GM18508 (cell line): Measurements from ENCODE around the gene XIRP1.
A peak's percentile ranks its signal among the peaks of the same experiment; 100 is the strongest.
"Not testable (repeated sequence)": the region's sequence is repeated elsewhere in the genome, so short reads cannot be mapped to it uniquely, and the experiment has no call there.

ENCODE experiments used
- ATAC-seq: cut with Tn5 transposase; IDR thresholded peaks from one replicate; pipeline ENCODE4 v1.9.1; 2021; ENCODE audit warnings: moderate number of reproducible peaks; ENCODE audit not compliant: insufficient read depth, unreplicated experiment

XIRP1 gene, protein sequence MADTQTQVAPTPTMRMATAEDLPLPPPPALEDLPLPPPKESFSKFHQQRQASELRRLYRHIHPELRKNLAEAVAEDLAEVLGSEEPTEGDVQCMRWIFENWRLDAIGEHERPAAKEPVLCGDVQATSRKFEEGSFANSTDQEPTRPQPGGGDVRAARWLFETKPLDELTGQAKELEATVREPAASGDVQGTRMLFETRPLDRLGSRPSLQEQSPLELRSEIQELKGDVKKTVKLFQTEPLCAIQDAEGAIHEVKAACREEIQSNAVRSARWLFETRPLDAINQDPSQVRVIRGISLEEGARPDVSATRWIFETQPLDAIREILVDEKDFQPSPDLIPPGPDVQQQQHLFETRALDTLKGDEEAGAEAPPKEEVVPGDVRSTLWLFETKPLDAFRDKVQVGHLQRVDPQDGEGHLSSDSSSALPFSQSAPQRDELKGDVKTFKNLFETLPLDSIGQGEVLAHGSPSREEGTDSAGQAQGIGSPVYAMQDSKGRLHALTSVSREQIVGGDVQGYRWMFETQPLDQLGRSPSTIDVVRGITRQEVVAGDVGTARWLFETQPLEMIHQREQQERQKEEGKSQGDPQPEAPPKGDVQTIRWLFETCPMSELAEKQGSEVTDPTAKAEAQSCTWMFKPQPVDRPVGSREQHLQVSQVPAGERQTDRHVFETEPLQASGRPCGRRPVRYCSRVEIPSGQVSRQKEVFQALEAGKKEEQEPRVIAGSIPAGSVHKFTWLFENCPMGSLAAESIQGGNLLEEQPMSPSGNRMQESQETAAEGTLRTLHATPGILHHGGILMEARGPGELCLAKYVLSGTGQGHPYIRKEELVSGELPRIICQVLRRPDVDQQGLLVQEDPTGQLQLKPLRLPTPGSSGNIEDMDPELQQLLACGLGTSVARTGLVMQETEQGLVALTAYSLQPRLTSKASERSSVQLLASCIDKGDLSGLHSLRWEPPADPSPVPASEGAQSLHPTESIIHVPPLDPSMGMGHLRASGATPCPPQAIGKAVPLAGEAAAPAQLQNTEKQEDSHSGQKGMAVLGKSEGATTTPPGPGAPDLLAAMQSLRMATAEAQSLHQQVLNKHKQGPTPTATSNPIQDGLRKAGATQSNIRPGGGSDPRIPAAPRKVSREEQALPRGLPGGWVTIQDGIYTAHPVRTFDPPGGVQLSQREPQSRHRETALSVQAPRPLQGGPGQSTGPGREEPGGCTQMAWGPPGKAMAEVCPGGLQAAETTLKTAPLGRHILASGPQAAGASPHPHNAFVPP (N-terminal part only)

DNA sequence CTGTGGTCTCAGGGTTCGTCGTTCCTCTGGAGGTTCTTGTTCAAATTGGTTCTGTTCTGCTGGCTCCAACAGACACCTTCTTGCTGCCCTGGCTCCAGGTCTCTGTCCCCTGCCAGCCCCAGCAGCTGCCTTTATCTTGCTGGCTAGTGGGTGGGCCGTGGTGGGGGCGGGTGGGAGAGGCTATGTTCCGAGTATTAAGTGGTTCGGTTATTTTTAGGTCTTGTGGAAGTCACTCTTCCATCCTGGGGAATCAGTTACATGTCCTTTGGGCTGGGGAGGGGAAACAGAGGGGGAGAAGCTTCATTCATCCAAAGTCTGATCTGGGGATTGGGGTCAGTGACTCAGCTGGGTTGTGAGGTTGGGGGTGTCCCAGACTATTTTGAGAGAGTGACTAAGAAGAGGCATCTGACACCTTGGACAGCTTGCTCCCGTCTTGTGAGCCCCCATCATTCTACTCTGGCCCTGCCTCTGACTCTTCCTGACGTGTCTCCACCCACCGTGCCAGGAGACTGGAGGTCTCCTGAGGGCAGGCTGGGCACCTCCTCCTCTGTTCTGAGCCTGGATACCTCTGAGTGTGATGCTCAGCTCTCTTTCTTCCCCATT, at the start of gene XIRP1:
Gene XIRP1 (minus strand): TSS at position 106 of the 603 bp plus-strand sequence. CDS start 3,150 bp downstream, outside the sequence.
- ATAC-seq = no peak

DNA sequence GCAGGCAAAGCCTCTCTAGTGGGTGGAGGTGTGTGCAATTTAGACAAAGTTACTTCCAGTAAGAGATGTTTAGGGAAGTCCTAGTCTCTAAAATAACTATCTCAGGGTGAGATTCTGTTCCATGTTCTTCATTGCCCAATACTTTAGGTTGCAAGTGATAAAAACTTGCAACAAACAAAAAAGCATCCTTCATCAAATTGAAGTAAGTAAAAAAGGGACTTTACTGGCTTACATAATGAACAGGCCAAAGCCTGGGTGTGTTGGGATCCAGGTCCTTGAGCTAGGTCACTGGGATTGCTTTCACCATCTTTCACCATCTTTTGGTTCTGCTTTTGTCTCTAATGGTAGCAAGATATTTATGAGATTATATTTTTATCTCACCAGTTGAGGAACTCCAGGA, 49.2 kb upstream of the XIRP1 start:
- ATAC-seq = no peak

DNA sequence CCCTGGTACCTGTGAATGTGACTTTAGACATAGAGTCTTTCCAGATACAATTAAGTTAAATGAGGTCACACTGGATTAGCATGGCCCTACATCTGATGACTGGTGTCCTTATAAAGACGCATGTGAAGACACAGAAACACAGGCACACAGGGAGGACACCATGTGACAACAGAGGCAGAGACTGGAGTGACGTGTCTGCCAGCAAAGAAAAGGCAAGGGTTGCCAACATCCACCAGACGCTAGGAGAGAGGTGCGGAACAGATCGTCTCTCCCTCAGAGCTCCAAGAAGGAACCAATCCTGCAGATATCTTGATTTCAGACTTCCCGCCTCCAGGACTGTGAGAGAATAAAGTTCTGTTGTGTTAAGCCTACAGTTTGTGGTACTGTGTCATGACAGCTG, 44.6 kb upstream of the XIRP1 start:
- no peak for ATAC-seq

DNA sequence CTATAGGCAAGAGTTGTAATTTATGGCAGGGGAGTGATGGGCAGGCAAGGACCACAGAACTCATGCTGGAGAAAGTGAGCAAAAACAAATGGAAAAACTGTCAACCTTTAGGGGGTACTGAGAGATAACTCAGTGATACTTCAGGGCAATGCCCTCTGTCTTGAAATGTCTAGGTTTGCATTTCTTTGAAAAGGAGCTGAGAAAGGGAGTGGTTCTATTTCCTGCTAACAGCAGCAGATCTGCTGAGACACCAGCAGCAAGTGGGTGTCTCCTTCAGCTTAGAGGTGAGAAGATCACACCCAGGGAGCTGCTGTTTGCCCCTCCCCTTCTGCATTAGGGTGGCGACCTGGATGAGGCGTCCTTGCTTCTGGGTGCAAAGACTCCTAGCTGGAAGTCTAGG, 42.3 kb upstream of the XIRP1 start:
- ATAC-seq = no peak

DNA sequence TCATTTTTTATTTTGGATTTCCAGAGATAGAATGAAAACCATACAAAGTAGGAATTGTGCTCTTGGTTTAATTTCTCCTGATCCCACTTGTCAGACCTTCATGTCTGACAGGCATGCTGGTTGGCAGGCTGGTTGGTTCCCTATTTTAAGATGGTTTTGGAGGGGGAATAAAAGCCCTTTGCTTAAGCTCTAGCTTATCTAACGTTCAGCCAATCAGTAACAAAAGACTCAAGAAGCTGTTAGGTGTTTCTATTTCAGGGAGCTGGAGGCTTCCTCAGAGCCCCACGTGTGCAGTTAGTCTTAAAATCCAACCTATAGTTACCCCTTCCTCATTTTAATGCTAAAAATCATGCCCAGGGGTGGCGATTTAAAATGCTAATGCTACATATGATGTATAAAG, 40.5 kb upstream of the XIRP1 start:
- no peak for ATAC-seq

DNA sequence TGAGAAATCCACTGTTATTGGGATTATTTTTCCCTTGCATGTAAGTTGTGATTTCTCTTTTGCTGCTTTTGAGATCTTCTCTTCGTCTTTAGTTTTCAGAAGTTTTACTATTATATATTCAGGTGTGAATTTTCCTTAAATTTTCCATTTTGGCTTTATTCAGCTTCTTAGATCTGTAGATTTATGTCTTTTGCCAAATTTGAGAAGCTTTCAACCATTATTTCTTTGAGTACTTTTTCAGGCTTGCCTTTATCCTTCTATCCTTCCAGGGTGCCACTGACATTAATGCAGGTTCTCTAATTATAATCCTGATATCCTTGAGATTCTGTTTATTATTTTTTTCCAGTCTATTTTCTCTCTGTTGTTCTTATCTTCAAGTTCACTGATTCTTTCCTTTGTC, 38.1 kb upstream of the XIRP1 start:
- ATAC-seq = no peak

DNA sequence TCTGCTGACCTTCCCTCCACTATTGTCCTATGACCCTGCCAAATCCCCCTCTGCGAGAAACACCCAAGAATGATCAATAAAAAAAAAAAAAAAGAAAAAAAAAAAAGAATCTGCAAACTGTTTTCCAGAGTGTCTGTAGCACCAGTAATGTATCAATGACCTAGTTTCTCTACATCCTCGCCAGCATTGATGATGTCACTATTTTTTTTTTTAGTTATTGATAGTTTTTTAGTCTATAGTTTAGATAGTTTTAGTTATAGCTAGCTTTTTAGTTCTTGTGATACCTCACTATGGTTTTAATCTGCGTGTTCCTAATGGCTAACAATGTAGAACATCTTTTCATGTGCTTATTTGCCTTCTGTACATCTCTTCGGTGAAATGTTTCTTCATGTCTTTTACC, 36.1 kb upstream of the XIRP1 start:
- no peak for ATAC-seq

DNA sequence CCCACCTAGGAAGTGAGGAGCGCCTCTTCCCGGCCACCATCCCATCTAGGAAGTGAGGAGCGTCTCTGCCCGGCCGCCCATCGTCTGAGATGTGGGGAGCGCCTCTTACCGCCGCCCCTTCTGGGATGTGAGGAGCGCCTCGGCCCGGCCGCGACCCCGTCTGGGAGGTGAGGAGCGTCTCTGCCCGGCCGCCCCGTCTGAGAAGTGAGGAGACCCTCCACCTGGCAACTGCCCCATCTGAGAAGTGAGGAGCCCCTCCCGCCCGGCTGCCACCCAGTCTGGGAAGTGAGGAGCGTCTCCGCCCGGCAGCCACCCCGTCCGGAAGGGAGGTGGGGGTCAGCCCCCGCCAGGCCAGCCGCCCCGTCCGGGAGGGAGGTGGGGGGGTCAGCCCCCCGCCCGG, 35.2 kb upstream of the XIRP1 start:
- ATAC-seq = not testable (repeated sequence)

DNA sequence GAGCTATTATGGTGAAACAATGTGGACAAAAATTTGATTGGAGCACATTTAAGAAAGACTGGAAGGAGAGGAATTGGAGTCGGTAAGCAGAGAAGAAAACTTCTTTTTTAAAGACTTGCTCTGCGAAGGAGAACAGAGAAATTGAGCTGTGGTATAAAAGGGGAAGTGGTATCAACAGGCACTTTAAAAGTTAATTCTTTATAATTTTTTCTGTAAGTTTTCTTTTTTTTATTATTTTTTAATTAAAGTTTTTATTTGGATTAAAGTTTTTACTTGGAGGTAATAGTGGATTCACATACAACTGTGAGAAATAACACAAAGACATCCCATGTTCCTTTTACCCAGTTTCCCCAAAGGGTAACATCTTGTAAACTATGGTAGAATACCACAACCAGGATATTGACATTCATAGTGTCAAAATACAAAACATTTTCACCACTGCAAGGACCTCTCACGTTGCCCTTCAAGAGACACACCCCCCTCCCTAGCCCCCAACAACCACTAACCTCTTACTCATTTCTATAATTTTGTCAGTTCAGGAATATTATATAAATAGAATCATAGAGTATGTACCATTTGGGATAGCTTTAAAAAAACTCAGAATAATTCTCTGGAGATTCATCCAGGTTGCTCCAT, 33.8 kb upstream of the XIRP1 start:
- no peak for ATAC-seq

DNA sequence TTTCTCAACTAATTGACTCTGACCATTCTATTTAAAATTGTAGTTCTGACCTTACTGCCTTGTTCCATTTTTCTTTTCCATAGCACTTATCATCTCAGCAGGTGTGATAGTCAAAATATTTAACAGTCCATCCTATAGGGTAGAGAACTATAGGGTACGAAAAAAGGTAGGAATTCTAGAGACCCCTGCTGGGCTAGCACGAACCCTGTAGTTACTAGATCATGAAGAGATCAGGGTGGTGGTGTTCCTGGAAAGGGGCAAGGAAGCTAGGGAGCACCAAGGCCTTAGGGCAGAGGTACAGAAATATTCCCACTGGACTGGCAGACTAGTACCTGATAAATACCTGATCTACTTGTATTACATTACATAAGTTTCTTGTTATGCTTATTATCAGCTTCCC, 31.9 kb upstream of the XIRP1 start:
- no peak for ATAC-seq

DNA sequence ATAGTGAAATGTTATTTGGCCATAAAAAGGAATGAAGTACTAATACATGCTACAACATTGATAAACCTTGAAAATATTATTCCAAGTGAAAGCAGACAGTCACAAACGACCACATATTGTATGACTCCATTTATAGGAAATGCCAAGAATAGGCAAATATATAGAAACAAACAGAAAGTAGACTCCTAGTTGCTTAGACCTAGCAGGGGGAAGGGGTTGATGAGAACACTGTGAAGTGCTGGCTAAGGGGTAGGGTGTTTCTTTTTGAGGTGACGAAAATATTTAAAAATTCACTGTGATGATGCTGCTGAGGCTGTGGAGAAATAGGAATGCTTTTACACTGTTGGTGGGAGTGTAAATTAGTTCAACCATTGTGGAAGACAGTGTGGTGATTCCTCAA, 30.5 kb upstream of the XIRP1 start:
- ATAC-seq = no peak

DNA sequence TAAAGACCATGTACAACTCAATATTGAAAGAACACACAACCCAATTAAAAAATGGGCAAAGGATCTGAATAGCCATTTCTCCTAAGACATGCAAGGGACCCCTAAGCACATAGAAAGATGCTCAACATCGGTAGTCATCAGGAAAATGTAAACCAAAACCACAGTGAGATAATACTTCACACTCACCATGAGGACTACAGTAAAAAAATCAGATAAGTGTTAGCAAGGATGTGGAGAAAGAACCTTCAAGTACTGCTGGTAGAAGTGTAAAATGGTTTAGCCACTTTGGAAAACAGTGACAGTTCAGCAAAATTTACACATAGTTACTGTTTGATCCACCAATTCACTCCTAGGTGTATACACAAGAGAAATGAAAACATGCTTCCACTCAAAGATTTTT, 30.1 kb upstream of the XIRP1 start:
- ATAC-seq = no peak

DNA sequence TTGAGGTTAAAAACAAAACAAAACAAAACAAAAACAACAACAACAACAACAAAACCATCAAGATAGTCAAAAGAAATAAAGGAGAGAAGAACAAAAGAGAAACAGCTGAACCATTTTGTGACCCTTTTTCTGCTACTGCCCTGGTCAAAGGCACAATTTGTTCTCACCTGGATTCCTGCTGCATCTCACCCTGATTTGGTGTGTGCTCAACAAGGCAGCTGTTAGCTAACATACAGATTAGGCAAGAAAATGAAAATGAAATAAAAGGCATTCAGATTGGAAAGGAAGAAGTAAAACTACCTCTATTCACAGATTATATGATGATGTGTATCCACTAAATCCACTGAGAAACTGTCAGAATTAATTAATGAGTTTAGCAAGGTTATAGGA, 28.7 kb upstream of the XIRP1 start:
- no peak for ATAC-seq

DNA sequence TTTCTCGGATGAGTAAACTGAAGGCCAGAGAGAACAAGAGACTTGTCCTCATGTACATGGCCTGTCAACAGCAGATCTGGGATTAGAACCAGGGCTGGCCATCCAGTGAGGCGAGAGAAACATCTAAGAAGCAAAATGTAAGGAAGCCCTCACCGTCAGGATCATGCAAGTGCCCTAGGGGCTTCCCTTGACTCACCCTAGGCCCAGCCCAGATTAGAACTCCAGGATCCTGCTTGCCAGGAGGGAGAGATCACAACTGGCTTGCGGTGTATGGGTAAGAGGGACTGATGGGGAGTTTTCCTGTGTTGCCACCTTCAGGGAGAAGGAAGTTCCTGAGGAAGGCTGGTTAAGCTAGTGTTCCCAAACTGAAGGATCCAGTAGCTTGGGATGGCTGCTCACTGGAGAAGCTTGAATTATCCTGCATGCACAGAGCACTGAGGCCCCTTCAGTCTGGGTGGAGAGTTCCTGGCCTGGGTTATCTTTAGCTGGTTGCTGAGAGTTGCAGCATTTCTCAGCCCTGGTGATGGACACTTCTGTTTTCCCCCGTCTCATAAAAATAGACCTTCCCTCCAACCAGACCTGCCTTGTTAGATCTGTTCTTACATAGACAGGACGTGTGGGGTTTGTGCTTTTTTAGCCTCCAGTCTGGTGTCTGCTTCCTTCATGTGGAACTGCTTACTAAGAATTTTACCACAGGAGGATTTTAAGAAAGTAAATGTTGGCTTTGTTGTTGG, 28.2 kb upstream of the XIRP1 start:
- no peak for ATAC-seq

DNA sequence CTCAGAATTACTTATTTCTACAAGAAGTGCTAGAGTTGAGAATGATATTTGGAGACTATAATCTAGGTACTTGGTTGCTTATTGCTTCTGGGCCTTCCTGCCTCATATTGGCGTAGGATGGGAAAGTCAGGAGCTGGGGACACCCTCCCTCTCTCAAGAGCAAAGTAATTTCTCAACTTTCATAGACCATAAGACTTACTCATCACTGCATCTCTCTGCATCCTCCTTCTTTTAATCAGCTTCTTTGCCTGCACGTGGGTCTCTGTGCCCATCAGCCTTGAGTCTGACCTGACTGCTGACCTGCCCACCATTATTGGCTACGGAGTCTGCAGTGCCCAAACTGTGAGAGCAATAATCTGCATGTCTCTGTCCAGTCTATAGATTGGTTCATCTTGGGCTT, 27.3 kb upstream of the XIRP1 start:
- no peak for ATAC-seq

DNA sequence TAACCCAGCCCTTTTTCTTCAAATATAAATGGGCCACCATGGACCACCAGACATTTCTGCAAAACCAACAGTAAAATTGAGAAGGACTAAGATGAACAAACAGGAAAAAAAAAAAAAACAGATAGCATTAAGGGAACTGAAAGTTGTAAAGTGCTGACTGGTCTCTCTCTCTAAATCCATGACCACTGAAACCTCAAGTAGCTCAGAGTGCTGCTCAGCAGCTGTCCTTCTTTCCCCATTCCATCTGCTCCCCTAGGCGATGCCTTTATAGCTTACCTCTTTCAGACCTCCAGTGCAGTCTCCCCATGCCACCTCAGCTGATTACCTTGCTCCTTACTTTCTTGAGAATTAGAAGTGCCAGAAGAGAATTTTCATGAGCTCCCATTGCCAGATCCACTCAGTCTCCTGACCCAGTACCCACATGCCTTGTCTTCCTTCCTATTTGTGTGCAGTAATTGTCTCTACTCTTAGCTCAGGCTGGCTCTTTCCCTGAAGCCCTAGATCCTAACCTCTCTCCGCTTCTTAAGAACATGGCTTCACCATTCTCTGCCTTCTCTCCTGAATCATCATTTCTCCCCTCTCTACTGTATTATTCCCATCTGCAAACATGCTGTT, 23.9 kb upstream of the XIRP1 start:
- peak; percentile 86 for ATAC-seq

DNA sequence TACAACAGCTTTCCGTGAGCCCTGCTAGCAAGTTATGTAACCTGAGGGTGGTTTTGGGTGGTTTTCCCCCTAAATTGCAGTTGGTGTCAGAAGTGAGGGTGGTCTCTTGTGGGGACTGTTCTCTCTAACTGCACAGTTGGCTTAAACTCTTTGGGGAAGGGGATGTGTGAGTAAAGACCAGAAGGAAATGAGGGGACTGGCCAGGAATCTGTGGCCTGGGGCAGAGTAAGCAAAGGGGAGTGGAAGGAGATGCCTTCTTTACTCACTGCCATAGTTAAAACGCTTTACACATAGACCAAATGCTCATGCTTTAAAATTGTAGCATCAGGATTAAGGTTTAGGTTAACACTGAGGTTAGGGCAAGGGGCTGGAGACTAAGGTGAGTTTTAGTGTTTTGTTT, 21.2 kb upstream of the XIRP1 start:
- ATAC-seq = no peak

DNA sequence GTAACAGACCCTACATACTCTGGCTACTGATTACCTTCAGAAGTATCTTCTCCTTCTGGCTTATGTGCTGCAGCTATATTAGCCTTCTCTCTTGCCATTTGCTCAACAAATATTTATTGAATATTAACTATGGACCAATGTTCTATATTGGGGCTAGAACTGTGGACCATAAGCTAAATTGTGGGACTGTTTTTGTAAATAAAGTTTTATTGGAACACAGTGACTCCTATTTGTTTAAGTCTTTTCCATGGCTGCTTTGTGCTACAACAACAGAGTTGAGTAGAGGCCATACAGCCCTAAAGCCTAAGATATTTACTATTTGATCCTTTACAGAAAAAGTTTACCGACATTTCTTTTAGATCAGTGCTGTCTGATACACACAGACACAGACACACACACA, 20.3 kb upstream of the XIRP1 start:
- ATAC-seq = no peak
